Measurements from ENCODE around the gene PIEZO2. TPM values are rescaled to one million over a fixed set of nuclear protein-coding genes. Genes with fewer than 3 reads are reported as not detected.

Gene PIEZO2
- total RNA-seq, 4 donors from 2014 or later, result 0.18 to 3.0 (median 0.21) TPM

GRCh38 chr18:10841203-10841602 lies 308.2 kb downstream of the PIEZO2 start:
- no peak overlapping the region for H3K27ac ChIP-seq
- no peak for TF ChIP-seq POLR2A (IDR thresholded peaks at IDR 0.05)
- TF ChIP-seq CTCF (IDR thresholded peaks at IDR 0.05 in 4 of 5, conservative IDR thresholded peaks at IDR 0.05 in 1 of 5), result no peak
- in situ Hi-C loops (cut with MboI; ENCODE audit: low sequenced_read_pairs in 4 of 4), result no loop called here
- intact Hi-C loops (cut with DNase I; ENCODE audit: low total_unique reads), result no loop called here
- ATAC-seq (no peak), DNase-seq (no peak)
- no peak overlapping the region for H3K4me3 ChIP-seq
- no peaks in the 10 kb centered on the region for H3K36me3 ChIP-seq
- H3K27me3 ChIP-seq, result no peaks in the 10 kb centered on the region
- H3K4me1 ChIP-seq, result peaks cover 0 to 4% of the 10 kb centered on the region in 2 donors
- no peaks in the 10 kb centered on the region for H3K9me3 ChIP-seq

- in situ Hi-C loops (cut with MboI; ENCODE audit: low sequenced_read_pairs in 4 of 4), result no loop called here
- no peak for ATAC-seq
- TF ChIP-seq POLR2A (IDR thresholded peaks at IDR 0.05) (no peak), CTCF (IDR thresholded peaks at IDR 0.05 in 4 of 5, conservative IDR thresholded peaks at IDR 0.05 in 1 of 5) (no peak)
Observed at GRCh38 chr18:10840743-10841142, 308.6 kb downstream of the PIEZO2 start.

GRCh38 chr18:10839421-10839820 lies 309.9 kb downstream of the PIEZO2 start:
- TF ChIP-seq CTCF (IDR thresholded peaks at IDR 0.05 in 4 of 5, conservative IDR thresholded peaks at IDR 0.05 in 1 of 5) (no peak), POLR2A (IDR thresholded peaks at IDR 0.05) (no peak)
- in situ Hi-C loops (cut with MboI; ENCODE audit: low sequenced_read_pairs in 4 of 4), result no loop called here

More at GRCh38 chr18:10840743-10841142, 308.6 kb downstream of the PIEZO2 start:
- Histone ChIP-seq H3K27me3 (no peaks in the 10 kb centered on the region), H3K9me3 (no peaks in the 10 kb centered on the region), H3K36me3 (no peaks in the 10 kb centered on the region), H3K27ac (no peak overlapping the region), H3K4me3 (no peak overlapping the region), H3K4me1 (peaks cover 0 to 4% of the 10 kb centered on the region in 2 donors)
- no peak for DNase-seq
- intact Hi-C loops (cut with DNase I; ENCODE audit: low total_unique reads), result no loop called here

GRCh38 chr18:10838553-10838952 lies 310.8 kb downstream of the PIEZO2 start:
- no peak overlapping the region for H3K27ac ChIP-seq
- no peaks in the 10 kb centered on the region for H3K9me3 ChIP-seq
- no peak overlapping the region for H3K4me3 ChIP-seq
- no peaks in the 10 kb centered on the region for H3K27me3 ChIP-seq
- intact Hi-C loops (cut with DNase I; ENCODE audit: low total_unique reads) (no loop called here), in situ Hi-C loops (cut with MboI; ENCODE audit: low sequenced_read_pairs in 4 of 4) (no loop called here)
- no peaks in the 10 kb centered on the region for H3K36me3 ChIP-seq
- DNase-seq (no peak), ATAC-seq (no peak)
- no peak for TF ChIP-seq CTCF (IDR thresholded peaks at IDR 0.05 in 4 of 5, conservative IDR thresholded peaks at IDR 0.05 in 1 of 5)
- no peak for TF ChIP-seq POLR2A (IDR thresholded peaks at IDR 0.05)
- peaks cover 0 to 4% of the 10 kb centered on the region in 2 donors for H3K4me1 ChIP-seq

More at GRCh38 chr18:10839421-10839820, 309.9 kb downstream of the PIEZO2 start:
- intact Hi-C loops (cut with DNase I; ENCODE audit: low total_unique reads), result no loop called here
- Histone ChIP-seq H3K4me3 (no peak overlapping the region), H3K36me3 (no peaks in the 10 kb centered on the region), H3K27me3 (no peaks in the 10 kb centered on the region), H3K9me3 (no peaks in the 10 kb centered on the region), H3K4me1 (peaks cover 0 to 4% of the 10 kb centered on the region in 2 donors), H3K27ac (no peak overlapping the region)
- DNase-seq (no peak), ATAC-seq (no peak)
